Heart left ventricle (tissue), 16 donors: ENCODE results near the gene ACTR3C. TPM values are rescaled to one million over a fixed set of nuclear protein-coding genes. Genes with fewer than 3 reads are reported as not detected.

Experiments
- ATAC-seq, 4 donors: fragments of 200-7000 bp; cut with Tn5 transposase; one replicate each; pipeline ENCODE4 v1.9.1; 2020 to 2022; ENCODE audit warnings: moderate library complexity in 4 of 4, mild to moderate bottlenecking in 3 of 4, moderate number of reproducible peaks in 1 of 4
- DNase-seq, 5 donors: peaks; one replicate each; pipeline ENCODE4 v3.0.0-alpha.2; 2020
- H3K27ac ChIP-seq, 12 donors: fragments of 200-600 bp; sonication (generic) in 4 of 12; one replicate each; pipeline versions ENCODE4 v1.5.0 to v1.8.0; 2016 to 2022; ENCODE audit warnings: mild to moderate bottlenecking in 2 of 12
- H3K27me3 ChIP-seq, 9 donors: fragments of 200-600 bp; sonication (generic) in 2 of 9; one replicate each; pipeline versions ENCODE4 v1.5.1 to v1.8.0; 2016 to 2022; ENCODE audit warnings: mild to moderate bottlenecking in 3 of 9
- H3K36me3 ChIP-seq, 9 donors: fragments of 200-600 bp; sonication (generic) in 2 of 9; one replicate each; pipeline versions ENCODE4 v1.5.0 to v1.8.0; 2018 to 2022; ENCODE audit warnings: mild to moderate bottlenecking in 2 of 9
- H3K4me1 ChIP-seq, 12 donors: fragments of 200-600 bp; sonication (generic) in 4 of 12; one replicate each; pipeline versions ENCODE4 v1.5.0 to v1.8.0; 2016 to 2022; ENCODE audit warnings: mild to moderate bottlenecking in 3 of 12
- H3K4me3 ChIP-seq, 12 donors: fragments of 200-600 bp; sonication (generic) in 4 of 12; one replicate each; pipeline versions ENCODE4 v1.5.0 to v1.8.0; 2017 to 2022; ENCODE audit warnings: mild to moderate bottlenecking in 9 of 12, moderate library complexity in 4 of 12
- H3K9me3 ChIP-seq, 12 donors: fragments of 200-600 bp; sonication (generic) in 4 of 12; one replicate each; pipeline versions ENCODE4 v1.5.0 to v1.8.0; 2016 to 2022; ENCODE audit warnings: mild to moderate bottlenecking in 1 of 12
- POLR2A ChIP-seq, 2 donors: fragments of 450-650 bp; IDR thresholded peaks; one replicate each; pipeline ENCODE4 v1.6.1; 2017; ENCODE audit warnings: antibody characterized with exemption in 2 of 2, mild to moderate bottlenecking in 2 of 2, moderate library complexity in 2 of 2
- WGBS, 4 donors: extraction: QIAGEN DNeasy Blood & Tissue Kit in 2 of 4; methylation state at CpG; one replicate each; pipeline versions ENCODE4 v1.1.5 to v1.1.7; 2013 to 2018; 5-methylcytosine and 5-hydroxymethylcytosine counted together
- intact Hi-C, 10 donors: fragments of 100-400 bp; cut with DNase I; formaldehyde crosslinking; loops; one replicate each; pipeline versions ENCODE4 v1.11.1 to v1.14.2; 2022
- polyA plus RNA-seq, 2 donors: library from polyadenylated mRNA; stranded (reverse); fragments of 200-250 nt; gene quantifications; one replicate each; pipeline ENCODE4 v1.2.3, GENCODE V29; 2013
- total RNA-seq, 9 donors: library from RNA; depleted of rRNA in 2 of 9; stranded (reverse); fragments of >200 nt in 2 of 9; fragmentation: NEBNext Ultra II Directional in 3 of 9; extraction: Animal tissue kit (Norgen Biotek cat#: 25700) in 3 of 9; gene quantifications; one replicate each; pipeline versions ENCODE4 v1.1.0 to v1.2.4, GENCODE V29; 2016 to 2023
- TF ChIP-seq, protein P1 (sequence below), 12 donors: fragments of 200-600 bp; sonication (generic) in 4 of 12; IDR thresholded peaks; one replicate each; pipeline versions ENCODE4 v1.5.0 to v1.8.0; 2018 to 2022; ENCODE audit warnings: antibody characterized with exemption in 12 of 12, mild to moderate bottlenecking in 5 of 12
- donor health status: ischemic (EF 13 %, LVEDD 7.1; RV severe dilation, severe dysfunction).
- donor health status: healthy with polysubstance abuse.
- donor health status: DM: no; HTN: yes; CAD: no.
- donor health status: DM: no; HTN: no; CAD: no.
- donor health status: ischemic (EF 25% LVEDD 6.9; RV normal size, moderate dysfunction).
- donor health status: ischemic (EF 25% LVEDD 5.7; RV mildly dilated, moderate dysfunction).
- donor health status: healthy.
- donor health status: DM: yes; HTN: yes; CAD: no.
- donor health status: ischemic (EF 35%, LVEDD 5.7; RV mildly dilated, moderate dysfunction).
- donor health status: nonischemic (EF 11% LVEDD 7.7; RV severe dilation, severe dysfunction).
- donor health status: DM: yes; HTN: yes; CAD: no.
- donor health status: PGD.
- donor health status: ischemic (EF 29% LVEDD 5.4; RV normal size, mild dysfunction).
- donor health status: nonischemic (EF 23%, LVEDD 6.1; RV moderate dilation, normal function).

Gene ACTR3C
- total and polyA plus RNA-seq, 11 donors, result 1.6 to 5.9 (median 3.7) TPM

DNA sequence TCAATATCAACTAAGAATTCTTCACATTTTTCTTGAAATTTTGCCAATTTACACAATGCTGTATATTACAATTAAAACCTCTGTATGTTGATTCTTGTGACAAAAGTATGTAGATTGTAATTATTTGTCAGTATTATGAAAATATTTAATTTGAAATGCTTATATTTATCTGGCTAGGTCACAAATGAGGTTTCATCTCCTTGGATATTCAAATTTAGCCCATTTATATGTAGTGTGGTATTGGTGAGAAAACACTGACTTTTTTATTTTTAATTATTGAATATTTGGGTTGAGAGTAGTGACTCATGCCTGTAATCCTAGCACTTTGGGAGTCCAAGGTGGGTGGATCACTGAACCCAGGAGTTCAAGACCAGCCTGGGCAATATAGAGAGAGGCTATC lies 21.0 kb upstream of the ACTR3C start:
- intact Hi-C loops, result no loop called here

DNA sequence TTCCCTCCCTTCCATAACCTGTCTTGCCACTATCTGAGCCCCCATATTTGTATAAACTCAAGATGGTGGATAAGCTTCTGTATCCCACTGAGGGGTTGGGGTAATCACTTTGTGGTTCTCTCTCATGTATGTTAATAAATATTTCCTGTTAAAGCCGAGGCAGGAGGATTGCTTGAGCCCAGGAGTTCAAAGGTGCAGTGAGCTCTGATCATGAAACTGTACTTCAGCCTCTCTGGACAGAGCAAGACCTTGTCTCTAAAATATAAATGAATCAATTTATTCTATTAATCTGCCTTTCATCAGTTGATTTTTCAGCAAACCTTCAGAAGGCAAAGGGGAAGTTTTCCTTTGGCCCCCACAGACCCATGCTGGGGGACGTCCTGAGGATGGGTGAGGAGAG lies 19.9 kb upstream of the ACTR3C start:
- 76 to 87% (median 84%) methylated on average over 2 of the region's 2 CpGs for WGBS, 4 donors
- Histone ChIP-seq H3K36me3 (no peaks in the 10 kb centered on the region), H3K4me1 (peaks cover 0 to 27% (median 12%) of the 10 kb centered on the region in 12 donors), H3K27me3 (peaks cover 0 to 42% (median 7%) of the 10 kb centered on the region in 9 donors), H3K9me3 (peaks cover 0 to 10% (median 2%) of the 10 kb centered on the region in 12 donors), H3K27ac (no peak overlapping the region), H3K4me3 (no peak overlapping the region)
- DNase-seq (no peak), ATAC-seq (no peak)
- TF ChIP-seq, protein P1, sequence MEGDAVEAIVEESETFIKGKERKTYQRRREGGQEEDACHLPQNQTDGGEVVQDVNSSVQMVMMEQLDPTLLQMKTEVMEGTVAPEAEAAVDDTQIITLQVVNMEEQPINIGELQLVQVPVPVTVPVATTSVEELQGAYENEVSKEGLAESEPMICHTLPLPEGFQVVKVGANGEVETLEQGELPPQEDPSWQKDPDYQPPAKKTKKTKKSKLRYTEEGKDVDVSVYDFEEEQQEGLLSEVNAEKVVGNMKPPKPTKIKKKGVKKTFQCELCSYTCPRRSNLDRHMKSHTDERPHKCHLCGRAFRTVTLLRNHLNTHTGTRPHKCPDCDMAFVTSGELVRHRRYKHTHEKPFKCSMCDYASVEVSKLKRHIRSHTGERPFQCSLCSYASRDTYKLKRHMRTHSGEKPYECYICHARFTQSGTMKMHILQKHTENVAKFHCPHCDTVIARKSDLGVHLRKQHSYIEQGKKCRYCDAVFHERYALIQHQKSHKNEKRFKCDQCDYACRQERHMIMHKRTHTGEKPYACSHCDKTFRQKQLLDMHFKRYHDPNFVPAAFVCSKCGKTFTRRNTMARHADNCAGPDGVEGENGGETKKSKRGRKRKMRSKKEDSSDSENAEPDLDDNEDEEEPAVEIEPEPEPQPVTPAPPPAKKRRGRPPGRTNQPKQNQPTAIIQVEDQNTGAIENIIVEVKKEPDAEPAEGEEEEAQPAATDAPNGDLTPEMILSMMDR (IDR thresholded peaks at IDR 0.05), result no peak
- TF ChIP-seq POLR2A (IDR thresholded peaks at IDR 0.05), result no peak
- intact Hi-C loops, result no loop called here

More for the DNA sequence above, 21.0 kb upstream of the ACTR3C start:
- Histone ChIP-seq H3K9me3 (peaks cover 0 to 10% (median 2%) of the 10 kb centered on the region in 12 donors), H3K27ac (no peak overlapping the region), H3K27me3 (peaks cover 0 to 42% (median 7%) of the 10 kb centered on the region in 9 donors), H3K36me3 (no peaks in the 10 kb centered on the region), H3K4me1 (peaks cover 0 to 27% (median 12%) of the 10 kb centered on the region in 12 donors), H3K4me3 (no peak overlapping the region)
- ATAC-seq, result no peak
- DNase-seq, result no peak
- TF ChIP-seq POLR2A (IDR thresholded peaks at IDR 0.05), result no peak
- TF ChIP-seq, protein P1 (IDR thresholded peaks at IDR 0.05), result no peak

DNA sequence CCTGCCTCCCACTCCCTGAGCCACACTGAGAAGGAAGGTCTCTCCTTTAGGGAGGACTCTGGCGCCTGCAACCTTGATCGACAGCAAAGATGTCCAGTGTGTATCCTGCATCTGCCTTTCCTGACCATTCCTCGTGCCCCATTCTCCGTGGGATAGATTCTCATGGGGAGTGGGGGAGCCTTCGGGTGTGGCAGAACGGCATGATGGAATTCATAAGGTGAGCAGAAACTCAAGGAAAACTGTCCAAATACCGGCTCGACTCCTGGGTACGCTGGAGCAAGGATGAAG lies 18.7 kb upstream of the ACTR3C start:
- intact Hi-C loops, result no loop called here
- H3K9me3 ChIP-seq, result peaks cover 0 to 10% (median 2%) of the 10 kb centered on the region in 12 donors

DNA sequence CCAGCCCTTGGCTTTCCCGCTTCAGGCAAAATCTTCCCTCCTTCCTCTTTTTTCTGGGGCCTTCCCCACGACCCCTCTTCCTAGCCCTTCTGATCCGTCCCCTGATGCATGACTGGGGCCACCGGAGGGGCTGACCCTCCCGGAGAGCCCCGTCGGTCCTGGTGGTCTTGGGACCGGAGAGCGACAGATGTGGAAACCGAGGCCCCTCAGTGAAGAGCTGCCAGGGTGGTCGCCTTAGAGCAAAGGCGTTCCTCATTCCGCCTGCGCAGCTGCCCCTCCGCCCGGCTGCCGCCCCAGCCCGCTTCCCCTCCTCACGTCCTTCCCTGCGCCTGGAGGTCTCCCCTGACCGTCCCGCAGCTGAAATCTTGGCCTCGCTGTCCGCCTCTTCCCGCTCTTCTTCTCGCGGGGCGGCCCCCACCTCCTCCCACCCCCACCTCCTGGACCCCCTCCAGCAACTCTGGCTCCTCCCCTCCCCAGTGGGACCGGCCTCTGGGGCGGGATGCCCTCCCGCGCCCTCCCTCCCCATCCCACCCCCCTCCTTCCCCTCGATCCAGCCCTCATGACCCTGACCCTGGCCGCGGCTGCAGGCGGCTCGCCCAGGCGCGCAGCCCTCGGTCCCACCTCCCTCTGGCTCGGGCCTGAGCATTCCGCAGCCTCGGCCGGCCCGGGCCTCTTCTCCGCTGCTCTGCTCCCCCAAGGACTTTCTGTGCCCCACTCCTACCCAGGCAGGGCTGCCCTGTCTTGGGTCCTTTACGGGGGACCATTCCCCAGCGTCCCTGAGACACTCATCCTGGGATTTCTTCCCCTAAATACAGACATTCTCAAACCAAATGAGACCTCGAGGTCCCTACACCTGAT lies 18.1 kb upstream of the ACTR3C start, which contains the start of gene RARRES2:
Gene RARRES2 (minus strand): TSS at position 367 of the 858 bp plus-strand sequence. CDS start 1,020 bp downstream, outside the sequence.
- Histone ChIP-seq H3K4me3 (peak within 1 kb of the TSS; percentile 8 to 65 (median 48)), H3K27me3 (peaks cover 0 to 42% (median 7%) of the 10 kb centered on the region in 9 donors), H3K27ac (peak within 1 kb of the TSS in 7 of 12 donors; percentile 0 to 93 (median 46)), H3K4me1 (peaks cover 0 to 27% (median 12%) of the 10 kb centered on the region in 12 donors), H3K36me3 (no peaks in the 10 kb centered on the region), H3K9me3 (peaks cover 0 to 10% (median 2%) of the 10 kb centered on the region in 12 donors)
- WGBS, 4 donors, result 11 to 25% (median 16%) methylated on average over 39 to 49 of the region's 49 CpGs
- intact Hi-C loops, result no loop called here
- DNase-seq, result peak in 4 of 5 donors; percentile 49 to 78 (median 60)
- TF ChIP-seq POLR2A (IDR thresholded peaks at IDR 0.05), result no peak
- TF ChIP-seq, protein P1 (IDR thresholded peaks at IDR 0.05), result no peak
- peak in 3 of 4 donors; percentile 52 to 71 (median 68) for ATAC-seq

More for the DNA sequence above, 18.7 kb upstream of the ACTR3C start:
- H3K4me1 ChIP-seq, result peaks cover 0 to 27% (median 12%) of the 10 kb centered on the region in 12 donors
- H3K27ac ChIP-seq, result peak overlapping the region in 1 of 12 donors; percentile 93
- H3K27me3 ChIP-seq, result peaks cover 0 to 42% (median 7%) of the 10 kb centered on the region in 9 donors
- ATAC-seq (no peak), DNase-seq (no peak)
- peak overlapping the region in 8 of 12 donors; percentile 34 to 65 (median 49) for H3K4me3 ChIP-seq
- no peaks in the 10 kb centered on the region for H3K36me3 ChIP-seq
- WGBS, 4 donors, result 84 to 91% (median 88%) methylated on average over 9 of the region's 9 CpGs
- TF ChIP-seq, protein P1 (IDR thresholded peaks at IDR 0.05), result no peak
- TF ChIP-seq POLR2A (IDR thresholded peaks at IDR 0.05), result no peak
